Duodenal mucosa (tissue), 2 donors: ENCODE measurements around the gene SPRED3.

Source experiments
- H3K27ac ChIP-seq: one replicate; pipeline ENCODE4 v1.7.0; 2013; ENCODE audit warnings: low read depth, low read length
- H3K27me3 ChIP-seq, 2 donors: one replicate each; pipeline ENCODE4 v1.7.0; 2013; ENCODE audit warnings: low read length in 2 of 2, control low read depth in 1 of 2; ENCODE audit not compliant: insufficient read depth in 2 of 2, control insufficient read depth in 1 of 2
- H3K36me3 ChIP-seq, 2 donors: one replicate each; pipeline ENCODE4 v1.7.0; 2013; ENCODE audit warnings: low read length in 2 of 2, control low read depth in 1 of 2; ENCODE audit not compliant: insufficient read depth in 2 of 2, control insufficient read depth in 1 of 2
- H3K4me1 ChIP-seq, 2 donors: one replicate each; pipeline ENCODE4 v1.7.0; 2013; ENCODE audit warnings: low read length in 2 of 2, control low read depth in 1 of 2; ENCODE audit not compliant: insufficient read depth in 2 of 2, control insufficient read depth in 1 of 2
- H3K4me3 ChIP-seq, 2 donors: one replicate each; pipeline ENCODE4 v1.7.0; 2013; ENCODE audit warnings: low read length in 2 of 2, low read depth in 1 of 2
- H3K9ac ChIP-seq, 2 donors: one replicate each; pipeline ENCODE4 v1.7.0; 2013; ENCODE audit warnings: low read length in 2 of 2, low read depth in 1 of 2
- H3K9me3 ChIP-seq, 2 donors: one replicate each; pipeline ENCODE4 v1.7.0; 2013; ENCODE audit warnings: low read length in 2 of 2, control low read depth in 1 of 2; ENCODE audit not compliant: control insufficient read depth in 1 of 2

The SPRED3 gene

GRCh38 chr19:38442736-38443135, 54.2 kb downstream of the SPRED3 start:
- no peaks in the 10 kb centered on the region for H3K36me3 ChIP-seq
- no peak overlapping the region for H3K4me3 ChIP-seq
- H3K9ac ChIP-seq, result no peak overlapping the region
- no peaks in the 10 kb centered on the region for H3K4me1 ChIP-seq
- H3K9me3 ChIP-seq, result no peaks in the 10 kb centered on the region
- H3K27ac ChIP-seq, result no peak overlapping the region
- no peaks in the 10 kb centered on the region for H3K27me3 ChIP-seq

GRCh38 chr19:38443458-38443999, 55.0 kb downstream of the SPRED3 start:
- Histone ChIP-seq H3K9me3 (no peaks in the 10 kb centered on the region), H3K27ac (no peak overlapping the region), H3K36me3 (no peaks in the 10 kb centered on the region), H3K9ac (no peak overlapping the region), H3K27me3 (no peaks in the 10 kb centered on the region), H3K4me1 (no peaks in the 10 kb centered on the region), H3K4me3 (no peak overlapping the region)

- Histone ChIP-seq H3K36me3 (no peaks in the 10 kb centered on the region), H3K27me3 (no peaks in the 10 kb centered on the region), H3K27ac (no peak overlapping the region)
Measured at GRCh38 chr19:38444026-38444425, 55.5 kb downstream of the SPRED3 start.

GRCh38 chr19:38445362-38445761, 56.9 kb downstream of the SPRED3 start:
- Histone ChIP-seq H3K4me3 (no peak overlapping the region), H3K9ac (no peak overlapping the region), H3K36me3 (no peaks in the 10 kb centered on the region), H3K27ac (no peak overlapping the region), H3K27me3 (no peaks in the 10 kb centered on the region), H3K9me3 (no peaks in the 10 kb centered on the region), H3K4me1 (no peaks in the 10 kb centered on the region)

More at GRCh38 chr19:38444026-38444425, 55.5 kb downstream of the SPRED3 start:
- H3K9ac ChIP-seq, result no peak overlapping the region
- no peaks in the 10 kb centered on the region for H3K4me1 ChIP-seq
- no peak overlapping the region for H3K4me3 ChIP-seq
- H3K9me3 ChIP-seq, result no peaks in the 10 kb centered on the region

- no peaks in the 10 kb centered on the region for H3K4me1 ChIP-seq
- H3K36me3 ChIP-seq, result no peaks in the 10 kb centered on the region
- H3K9me3 ChIP-seq, result no peaks in the 10 kb centered on the region
- H3K9ac ChIP-seq, result no peak overlapping the region
- H3K4me3 ChIP-seq, result no peak overlapping the region
- H3K27ac ChIP-seq, result no peak overlapping the region
- H3K27me3 ChIP-seq, result no peaks in the 10 kb centered on the region
Measured at GRCh38 chr19:38448225-38448624, 59.7 kb downstream of the SPRED3 start.
